NCI-H1048 (cell line): ENCODE results near the gene PID1.

Experiments used
- DNase-seq: peaks from one replicate; lab custom pipeline; 2025; lab: John Stamatoyannopoulos, UW

Gene PID1

GRCh38 chr2:229071292-229071976, 199.7 kb downstream of the PID1 start:
- DNase-seq = no peak

- no peak for DNase-seq
Observed at GRCh38 chr2:229066121-229066715, 204.9 kb downstream of the PID1 start.

- no peak for DNase-seq
Observed at GRCh38 chr2:229064749-229065148, 206.3 kb downstream of the PID1 start.

GRCh38 chr2:229060147-229060546, 210.9 kb downstream of the PID1 start:
- no peak for DNase-seq

GRCh38 chr2:229059331-229060033, 211.6 kb downstream of the PID1 start:
- no peak for DNase-seq

GRCh38 chr2:229057976-229058553, 213.0 kb downstream of the PID1 start:
- DNase-seq = no peak

DNA sequence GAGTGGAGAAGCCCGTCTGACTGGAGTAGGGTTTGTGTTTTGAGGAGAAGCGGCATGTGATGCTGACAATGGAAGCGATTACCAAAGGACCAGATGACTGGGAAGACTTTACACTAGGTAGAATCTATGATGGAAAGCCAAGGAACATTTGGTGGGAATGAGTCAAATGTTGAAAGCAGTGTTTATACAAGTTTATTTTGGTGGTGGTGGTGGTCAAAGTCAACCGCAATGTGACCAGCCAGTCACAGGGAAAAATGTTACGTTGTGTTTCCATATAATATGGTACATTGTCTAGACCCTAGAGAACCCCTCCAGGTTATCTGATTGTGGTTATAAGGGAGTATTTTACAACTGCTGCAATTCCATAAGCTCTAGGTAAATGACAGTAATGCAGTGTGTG, 216.8 kb downstream of the PID1 start:
- no peak for DNase-seq

- no peak for DNase-seq
Observed at GRCh38 chr2:229051798-229052197, 219.3 kb downstream of the PID1 start.

DNA sequence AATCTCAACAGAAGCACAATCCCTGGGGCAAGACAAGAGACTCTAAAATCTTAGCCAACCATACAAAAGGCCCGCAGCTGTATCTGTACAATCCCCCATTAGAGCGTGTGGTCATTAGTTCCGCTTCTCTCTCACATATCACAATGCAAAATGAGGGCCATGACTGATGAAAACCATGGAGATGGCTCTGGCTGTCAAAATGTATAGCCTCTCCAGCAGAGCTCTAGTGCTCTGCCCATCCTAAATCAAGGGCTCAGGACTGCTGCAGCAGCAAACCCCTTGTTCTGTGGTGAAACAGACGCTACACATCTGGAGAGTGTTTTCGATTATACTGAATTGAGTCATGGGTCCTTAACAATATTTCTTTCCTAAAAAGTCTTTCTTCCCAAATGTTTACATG, 221.0 kb downstream of the PID1 start:
- no peak for DNase-seq

GRCh38 chr2:229048134-229048533, 223.0 kb downstream of the PID1 start:
- DNase-seq = no peak

DNA sequence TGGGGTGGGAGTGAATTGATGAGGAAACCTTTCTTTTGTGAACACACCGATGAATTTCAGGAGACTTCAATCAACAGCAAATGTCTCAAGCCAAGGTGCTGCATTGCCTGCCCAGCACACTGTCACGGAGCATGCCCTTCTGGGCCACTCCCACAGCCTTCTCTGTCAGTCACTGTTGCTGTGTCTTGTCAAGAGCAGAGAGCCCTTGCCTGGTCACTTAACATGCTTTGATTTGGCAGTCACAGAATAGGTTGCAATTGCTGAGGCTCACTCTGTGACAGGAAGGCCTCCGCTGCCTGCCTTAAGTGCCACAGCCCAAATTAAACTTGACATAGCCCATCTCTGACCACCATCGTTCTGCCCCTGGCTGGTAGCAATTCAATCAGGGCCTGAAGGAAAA, 225.4 kb downstream of the PID1 start:
- no peak for DNase-seq

- no peak for DNase-seq
Observed at GRCh38 chr2:229044581-229044980, 226.5 kb downstream of the PID1 start.

DNA sequence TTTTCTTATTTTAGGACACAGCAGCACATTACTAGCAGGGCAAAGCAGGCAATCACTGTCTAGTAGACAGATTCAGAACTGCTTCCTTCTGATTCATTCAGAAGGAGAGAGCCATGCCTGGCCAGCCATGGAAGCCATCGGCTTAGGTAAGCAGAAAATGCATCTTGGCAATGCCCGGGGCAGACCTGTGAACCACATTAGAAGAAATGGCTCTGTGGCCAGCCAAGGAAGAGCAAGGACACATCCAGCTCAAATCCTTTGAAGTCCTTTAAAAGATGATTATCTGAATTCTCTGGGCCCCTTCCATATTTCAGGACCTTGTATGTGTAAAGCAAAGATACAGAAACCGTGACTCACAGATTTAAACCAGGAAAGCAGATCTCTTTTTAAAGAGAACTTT, 227.4 kb downstream of the PID1 start:
- no peak for DNase-seq

DNA sequence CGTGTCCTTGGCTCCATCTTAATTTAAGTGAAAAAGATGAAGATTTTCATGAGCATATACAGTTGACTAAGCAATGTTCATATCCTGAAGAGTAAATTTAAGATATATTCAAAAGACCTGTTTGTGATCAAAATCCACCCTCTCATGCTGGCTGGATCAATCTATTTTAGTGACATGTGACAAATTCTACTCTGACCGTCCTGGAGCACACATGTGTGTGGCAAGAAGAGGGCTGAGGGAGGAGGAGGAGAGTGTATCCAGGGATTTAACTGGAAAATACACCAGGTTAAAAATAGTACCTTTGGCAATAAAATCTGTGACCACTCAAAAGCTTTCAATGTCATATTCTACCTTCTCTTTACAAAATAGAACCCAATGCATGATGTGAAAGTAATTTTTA, 228.7 kb downstream of the PID1 start:
- DNase-seq = no peak

DNA sequence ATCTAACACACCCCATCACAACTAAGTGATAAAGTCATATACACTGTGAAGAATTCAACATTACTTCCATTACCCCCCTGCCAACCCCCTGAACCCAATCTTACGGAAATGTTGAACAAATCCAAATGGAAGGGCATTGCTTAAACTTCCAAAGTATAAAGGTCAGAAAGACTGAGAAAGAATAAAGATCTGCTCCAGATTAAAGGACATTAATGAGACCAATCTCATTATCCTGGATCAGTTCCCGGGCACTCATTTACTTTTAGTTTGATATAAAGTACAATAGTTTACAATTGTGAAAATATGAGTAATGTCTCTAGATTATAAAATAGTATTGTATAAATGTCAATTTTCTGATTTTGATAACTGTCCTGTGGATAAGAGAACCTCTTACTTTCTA, 229.4 kb downstream of the PID1 start:
- no peak for DNase-seq

DNA sequence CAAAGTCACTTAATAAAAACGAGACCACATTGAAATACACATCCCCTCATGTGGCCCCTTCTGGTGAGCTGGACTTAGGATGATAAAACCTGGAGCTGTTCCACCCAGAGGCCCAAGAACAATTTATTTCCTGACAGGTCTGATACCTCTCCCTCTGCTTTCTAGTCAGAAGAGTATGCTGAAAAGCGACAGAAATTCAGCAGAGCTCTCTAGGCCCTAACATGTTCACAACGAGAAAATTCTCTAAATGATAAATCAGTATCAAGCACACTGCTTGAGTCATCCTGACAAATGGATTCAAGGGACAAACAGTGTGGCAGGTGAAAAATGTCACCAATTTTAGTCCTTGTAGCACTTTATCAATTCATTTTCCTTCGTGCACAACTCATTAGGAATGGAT, 233.5 kb downstream of the PID1 start:
- DNase-seq = no peak

DNA sequence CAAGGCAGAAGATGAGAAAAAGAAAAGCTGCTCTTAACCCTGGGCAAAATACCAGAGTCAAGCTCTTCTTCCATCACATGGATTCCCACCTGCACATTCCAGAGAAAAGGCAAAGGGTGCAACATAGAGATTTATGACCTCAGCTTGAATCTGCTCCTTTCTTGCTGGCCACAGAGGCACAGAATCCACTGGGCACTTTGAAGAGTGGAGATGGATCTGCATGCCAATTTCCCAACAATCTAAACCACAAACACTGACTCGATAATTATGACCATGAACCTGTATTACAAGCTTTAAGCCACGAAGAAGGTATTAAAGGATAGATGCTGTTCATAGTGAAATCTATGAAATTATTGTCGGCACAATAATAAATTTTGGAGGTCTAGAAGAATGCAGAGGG, 237.3 kb downstream of the PID1 start:
- no peak for DNase-seq

GRCh38 chr2:229032608-229033234, 238.4 kb downstream of the PID1 start:
- no peak for DNase-seq

DNA sequence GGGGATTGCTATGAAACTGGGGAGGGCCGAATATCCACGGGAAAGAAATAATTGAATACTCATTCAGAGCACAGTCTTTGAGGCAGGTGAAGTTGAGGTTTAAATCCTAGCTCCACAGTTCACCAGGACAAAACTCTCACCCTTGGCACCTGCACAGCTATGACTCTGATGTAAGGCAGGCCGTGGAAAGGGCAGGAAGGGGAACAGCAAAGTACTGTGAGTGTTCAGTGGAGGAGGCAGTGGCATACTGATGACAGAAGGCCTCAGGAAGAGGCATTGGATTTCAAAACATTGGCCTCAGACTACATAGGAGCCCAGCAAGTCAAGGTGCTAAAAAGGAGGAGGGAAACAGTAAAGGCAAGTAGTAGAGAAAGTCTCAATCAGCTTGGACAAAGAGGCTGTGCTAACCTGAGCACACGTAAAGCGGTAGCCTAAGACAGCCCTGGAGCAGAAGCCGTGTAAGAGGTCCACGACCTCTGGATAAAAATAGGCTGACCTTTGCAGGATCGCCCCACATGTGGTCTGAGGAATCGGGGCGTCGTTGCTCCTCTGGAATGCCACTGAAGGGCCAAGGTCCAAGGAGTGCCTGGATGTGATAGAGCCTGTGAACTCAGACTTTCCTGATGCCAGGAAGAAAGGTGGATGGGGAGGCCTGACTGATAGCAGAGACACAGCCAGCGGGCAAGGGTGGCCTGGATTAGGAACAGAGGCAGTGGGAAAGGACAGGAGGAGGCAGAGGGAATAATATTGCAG, 243.6 kb downstream of the PID1 start:
- no peak for DNase-seq

DNA sequence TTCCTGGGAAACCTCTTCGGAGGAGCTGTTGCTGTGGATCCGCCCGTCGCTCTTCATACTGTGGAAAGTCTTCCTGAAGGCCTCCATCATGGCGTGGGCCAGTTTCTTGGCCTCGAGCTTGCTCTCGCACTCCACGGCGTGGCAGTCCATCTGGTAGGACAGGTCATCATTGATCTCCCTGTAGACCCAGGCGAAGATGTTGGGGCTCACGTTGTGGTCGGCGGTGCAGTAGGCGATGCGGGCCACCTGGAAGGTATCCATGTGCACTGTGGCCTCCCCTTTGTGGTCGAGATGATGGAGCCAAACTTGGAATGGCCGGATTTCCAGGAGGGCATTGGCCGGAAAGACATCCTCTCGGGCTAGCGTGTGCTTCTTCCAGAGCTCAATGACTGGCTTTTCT, 245.4 kb downstream of the PID1 start:
- no peak for DNase-seq

- DNase-seq = no peak
Observed at GRCh38 chr2:229022652-229023051, 248.4 kb downstream of the PID1 start.

GRCh38 chr2:229022071-229022470, 249.0 kb downstream of the PID1 start:
- no peak for DNase-seq
